Uterus (tissue), 4 donors: Measurements from ENCODE around the gene CHST1. TPM values are rescaled to one million over a fixed set of nuclear protein-coding genes. Genes with fewer than 3 reads are reported as not detected.

ENCODE experiments used
- DNase-seq, 2 donors: peaks; one replicate each; pipeline ENCODE4 v3.0.0-alpha.2; 2019 to 2020
- H3K27ac ChIP-seq, 2 donors: fragments of 200-600 bp; sonication (generic); 1 replicate in 1 of 2; 2 replicates in 1 of 2; pipeline ENCODE4 v1.5.1; 2016 to 2018
- H3K27me3 ChIP-seq, 2 donors: fragments of 200-600 bp; sonication (generic); one replicate each; pipeline ENCODE4 v1.5.1; 2018 to 2019; ENCODE audit warnings: control low read depth in 1 of 2
- H3K36me3 ChIP-seq, 2 donors: fragments of 200-600 bp; sonication (generic); one replicate each; pipeline ENCODE4 v1.5.1; 2019; ENCODE audit warnings: control low read depth in 1 of 2
- H3K4me1 ChIP-seq, 2 donors: fragments of 200-600 bp; sonication (generic); one replicate each; pipeline ENCODE4 v1.5.1; 2018 to 2019; ENCODE audit warnings: control low read depth in 1 of 2
- H3K4me3 ChIP-seq, 2 donors: fragments of 200-600 bp; sonication (generic); 1 replicate in 1 of 2; 2 replicates in 1 of 2; pipeline ENCODE4 v1.5.1; 2018 to 2019; ENCODE audit warnings: mild to moderate bottlenecking in 1 of 2
- H3K9me3 ChIP-seq, 2 donors: fragments of 200-600 bp; sonication (generic); one replicate each; pipeline ENCODE4 v1.5.1; 2019; ENCODE audit warnings: control low read depth in 1 of 2
- CTCF ChIP-seq, 4 experiments: fragments of 200-600 bp in 2 of 4; fragments of 450-650 bp in 2 of 4; sonication (generic) in 2 of 4; IDR thresholded peaks; one replicate each; pipeline ENCODE4 v1.5.1; 2016 to 2019; ENCODE audit warnings: antibody characterized with exemption in 4 of 4, mild to moderate bottlenecking in 2 of 4, moderate library complexity in 1 of 4
- POLR2A ChIP-seq, 2 donors: fragments of 450-650 bp; IDR thresholded peaks; one replicate each; pipeline ENCODE4 v1.6.1; 2016; ENCODE audit warnings: antibody characterized with exemption in 2 of 2, mild to moderate bottlenecking in 1 of 2, moderate library complexity in 1 of 2
- intact Hi-C: fragments of 100-400 bp; cut with DNase I; formaldehyde crosslinking; loops from one replicate; pipeline ENCODE4 v1.15.1; 2023; ENCODE audit warnings: low total_unique reads
- total RNA-seq, 4 donors: library from RNA; depleted of rRNA in 3 of 4; stranded (reverse); fragments of >200 nt in 3 of 4; gene quantifications; one replicate each; pipeline versions ENCODE4 v1.1.0 to v1.2.4, GENCODE V29; 2014 to 2023
- donor health status: DM: yes; HTN: yes; CAD: no.

Gene CHST1
- total RNA-seq, 4 donors from 2014 or later, result 2.4 to 7.9 (median 5.9) TPM

GRCh38 chr11:45666648-45667642 lies 1.5 kb upstream of the CHST1 start:
- Histone ChIP-seq H3K27me3 (no peaks in the 10 kb centered on the region), H3K4me1 (peaks cover 0 to 8% of the 10 kb centered on the region in 2 donors), H3K4me3 (no peak overlapping the region), H3K27ac (no peak overlapping the region), H3K9me3 (no peaks in the 10 kb centered on the region), H3K36me3 (no peaks in the 10 kb centered on the region)
- DNase-seq, result no peak
- intact Hi-C loops, result no loop called here
- TF ChIP-seq POLR2A (IDR thresholded peaks at IDR 0.05) (no peak), CTCF (IDR thresholded peaks at IDR 0.05) (no peak)

GRCh38 chr11:45665933-45666647 lies 668 bp upstream of the CHST1 start:
- peak overlapping the region in 1 of 2 donors; percentile 43 for H3K27ac ChIP-seq
- H3K36me3 ChIP-seq, result no peaks in the 10 kb centered on the region
- H3K27me3 ChIP-seq, result no peaks in the 10 kb centered on the region
- no peak for DNase-seq
- peaks cover 0 to 8% of the 10 kb centered on the region in 2 donors for H3K4me1 ChIP-seq
- H3K9me3 ChIP-seq, result no peaks in the 10 kb centered on the region
- peak overlapping the region in 1 of 2 donors; percentile 45 for H3K4me3 ChIP-seq
- intact Hi-C loops, result no loop called here
- TF ChIP-seq POLR2A (IDR thresholded peaks at IDR 0.05) (no peak), CTCF (IDR thresholded peaks at IDR 0.05) (no peak)

GRCh38 chr11:45664376-45665205 lies 831 bp downstream of the CHST1 start:
- no peak for TF ChIP-seq POLR2A (IDR thresholded peaks at IDR 0.05)
- Histone ChIP-seq H3K27ac (peak overlapping the region in 1 of 2 donors; percentile 46), H3K36me3 (no peaks in the 10 kb centered on the region), H3K4me3 (peak overlapping the region; percentile 29 to 45), H3K27me3 (no peaks in the 10 kb centered on the region), H3K4me1 (peaks cover 0 to 8% of the 10 kb centered on the region in 2 donors), H3K9me3 (no peaks in the 10 kb centered on the region)
- intact Hi-C loops, result no loop called here
- DNase-seq, result no peak

- H3K4me1 ChIP-seq, result peaks cover 0 to 8% of the 10 kb centered on the region in 2 donors
- no peak for DNase-seq
- intact Hi-C loops, result no loop called here
- no peak overlapping the region for H3K27ac ChIP-seq
- no peaks in the 10 kb centered on the region for H3K36me3 ChIP-seq
- TF ChIP-seq CTCF (IDR thresholded peaks at IDR 0.05), result no peak
- TF ChIP-seq POLR2A (IDR thresholded peaks at IDR 0.05), result no peak
- H3K9me3 ChIP-seq, result no peaks in the 10 kb centered on the region
- no peaks in the 10 kb centered on the region for H3K27me3 ChIP-seq
- peak overlapping the region; percentile 29 to 45 for H3K4me3 ChIP-seq
These were observed 1.7 kb downstream of the CHST1 start for GRCh38 chr11:45663486-45664375.
